Dermis blood vessel endothelial cell (primary cell): Measurements from ENCODE around the gene RTN4R. TPM values are rescaled to one million over a fixed set of nuclear protein-coding genes. Genes with fewer than 3 reads are reported as not detected.
"Not testable (repeated sequence)": the region's sequence is repeated elsewhere in the genome, so short reads cannot be mapped to it uniquely, and the experiment has no call there.

ENCODE experiments used
- DNase-seq: peaks from one replicate; pipeline ENCODE4 v3.0.0; 2010
- total RNA-seq: library from RNA; depleted of rRNA; stranded (reverse); fragments of >200 nt; gene quantifications from 2 replicates; pipeline ENCODE4 v1.2.3, GENCODE V29; 2014

Gene RTN4R
- total RNA-seq, 1 donor from 2014 or later: 0.68 TPM

GRCh38 chr22:20305894-20306645 is 38.0 kb upstream of the RTN4R start:
- DNase-seq: no peak

DNA sequence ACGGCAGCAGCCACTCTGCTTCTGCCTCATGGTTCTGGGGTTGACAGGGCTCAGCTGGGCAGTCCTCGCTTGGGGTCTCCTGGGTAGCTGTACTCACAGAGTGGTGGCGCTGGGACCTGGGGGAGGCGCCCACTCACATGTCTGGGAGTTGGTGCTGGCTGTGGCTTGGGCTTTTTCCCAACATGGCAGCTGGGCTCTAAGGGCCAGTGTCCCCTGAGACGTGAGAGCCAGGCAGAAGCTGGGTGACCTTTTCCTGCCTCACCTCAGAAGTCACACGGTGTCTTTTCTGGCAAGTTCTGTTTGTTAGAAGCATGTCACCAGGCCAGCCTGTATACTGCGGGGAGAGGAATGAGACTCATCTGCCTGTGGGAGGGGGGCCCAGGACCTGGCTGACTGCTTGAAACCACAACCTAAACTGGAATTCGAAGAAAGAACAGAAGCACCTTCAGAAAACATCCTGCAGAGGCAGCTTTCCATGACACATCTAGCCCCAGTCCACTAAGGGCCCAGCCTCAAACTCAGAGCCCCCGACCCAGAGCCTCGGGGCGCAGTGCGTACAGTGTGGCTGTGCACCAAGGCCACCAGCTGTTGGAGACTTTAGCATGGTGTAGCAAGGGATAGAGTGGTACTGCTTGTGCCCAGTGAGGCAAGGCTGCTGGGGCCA is 37.2 kb upstream of the RTN4R start:
- DNase-seq: not testable (repeated sequence)

DNA sequence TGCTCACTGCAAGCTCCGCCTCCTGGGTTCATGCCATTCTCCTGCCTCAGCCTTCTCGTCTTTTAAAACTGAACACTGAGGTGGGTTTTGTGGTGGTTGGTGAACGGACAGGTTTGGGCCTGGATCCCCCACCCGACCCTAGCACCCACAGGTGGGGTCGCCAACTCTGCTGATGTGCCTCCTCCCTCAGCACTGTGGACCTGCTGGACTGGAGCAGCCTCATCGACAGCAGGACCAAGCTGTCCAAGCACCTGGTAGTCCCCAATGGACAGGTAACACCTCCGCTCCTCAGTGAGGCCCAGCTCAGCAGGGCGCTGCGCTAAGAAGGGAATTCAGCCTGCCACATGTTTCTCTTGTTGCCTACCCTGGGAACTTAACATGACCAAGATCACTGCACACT is 36.5 kb upstream of the RTN4R start:
- no peak for DNase-seq

- not testable (repeated sequence) for DNase-seq
Observed at GRCh38 chr22:20303229-20303534, 35.1 kb upstream of the RTN4R start.

- no peak for DNase-seq
Observed at GRCh38 chr22:20302438-20303228, 34.5 kb upstream of the RTN4R start.

DNA sequence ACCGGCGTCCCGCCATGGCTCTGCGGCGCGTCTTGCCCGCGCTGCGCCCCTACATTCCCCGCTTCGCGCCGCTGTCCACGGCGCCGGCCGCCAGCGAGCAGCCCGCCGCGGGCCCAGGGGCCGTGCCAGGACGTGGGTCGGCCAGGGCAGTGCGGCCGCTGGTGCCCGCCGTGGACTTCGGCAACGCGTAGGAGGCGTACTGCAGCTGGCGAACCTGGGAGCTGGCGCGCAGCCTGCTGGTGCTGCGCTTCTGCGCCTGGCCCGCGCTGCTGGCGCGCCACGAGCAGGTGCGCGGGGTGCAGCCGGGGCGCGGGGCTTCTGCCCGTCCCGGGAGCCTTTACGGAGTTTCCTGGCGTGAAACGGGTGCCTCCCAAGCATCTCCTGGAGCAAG is 31.6 kb upstream of the RTN4R start:
- peak; percentile 50 for DNase-seq

DNA sequence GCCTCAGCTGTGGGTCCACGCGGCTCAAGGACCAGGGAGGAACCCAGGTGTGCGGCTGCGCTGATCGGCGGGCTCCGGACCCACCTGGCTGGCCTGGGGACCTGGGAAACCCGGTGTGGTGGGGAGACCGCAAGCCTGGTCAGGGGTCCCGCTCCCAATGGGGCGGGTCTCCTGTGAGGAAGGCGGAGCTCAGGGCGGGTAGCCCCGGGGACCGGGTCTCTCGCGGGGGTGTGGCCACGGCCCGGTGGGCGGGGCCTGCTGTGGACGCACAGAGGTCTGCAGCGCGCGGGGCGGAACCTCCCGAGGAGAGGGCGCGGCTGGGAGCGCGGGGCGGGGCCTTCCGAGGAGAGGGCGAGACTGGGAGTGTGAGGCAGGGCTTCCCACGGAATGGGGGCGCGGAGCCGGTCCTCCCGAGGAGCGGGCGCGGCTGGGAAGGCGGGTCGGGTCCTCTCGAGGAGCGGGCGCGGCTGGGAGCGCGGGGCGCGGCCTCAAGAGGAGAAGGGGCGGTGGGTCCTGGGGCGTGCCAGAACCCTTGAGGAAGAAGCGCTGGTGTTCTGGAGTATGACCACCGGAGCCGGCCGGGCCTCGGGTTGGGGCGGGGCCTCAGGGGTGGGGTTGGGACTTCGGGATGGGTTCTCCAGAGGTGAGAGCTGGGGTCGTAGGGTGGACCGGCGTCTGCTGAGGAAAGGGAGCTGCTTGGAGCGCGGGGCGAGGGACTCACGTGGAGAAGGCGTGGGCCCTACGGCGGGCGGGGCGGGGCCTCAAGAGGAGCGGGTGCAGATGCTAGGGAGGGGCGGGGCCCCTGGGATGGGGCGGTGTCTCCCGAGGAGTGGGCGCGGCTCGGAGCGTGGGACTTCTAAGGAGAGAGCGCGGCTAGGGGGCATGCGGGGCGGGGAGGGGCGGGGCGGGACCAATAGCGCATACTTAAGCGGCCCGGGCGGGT is 31.0 kb upstream of the RTN4R start:
- peak; percentile 64 for DNase-seq

DNA sequence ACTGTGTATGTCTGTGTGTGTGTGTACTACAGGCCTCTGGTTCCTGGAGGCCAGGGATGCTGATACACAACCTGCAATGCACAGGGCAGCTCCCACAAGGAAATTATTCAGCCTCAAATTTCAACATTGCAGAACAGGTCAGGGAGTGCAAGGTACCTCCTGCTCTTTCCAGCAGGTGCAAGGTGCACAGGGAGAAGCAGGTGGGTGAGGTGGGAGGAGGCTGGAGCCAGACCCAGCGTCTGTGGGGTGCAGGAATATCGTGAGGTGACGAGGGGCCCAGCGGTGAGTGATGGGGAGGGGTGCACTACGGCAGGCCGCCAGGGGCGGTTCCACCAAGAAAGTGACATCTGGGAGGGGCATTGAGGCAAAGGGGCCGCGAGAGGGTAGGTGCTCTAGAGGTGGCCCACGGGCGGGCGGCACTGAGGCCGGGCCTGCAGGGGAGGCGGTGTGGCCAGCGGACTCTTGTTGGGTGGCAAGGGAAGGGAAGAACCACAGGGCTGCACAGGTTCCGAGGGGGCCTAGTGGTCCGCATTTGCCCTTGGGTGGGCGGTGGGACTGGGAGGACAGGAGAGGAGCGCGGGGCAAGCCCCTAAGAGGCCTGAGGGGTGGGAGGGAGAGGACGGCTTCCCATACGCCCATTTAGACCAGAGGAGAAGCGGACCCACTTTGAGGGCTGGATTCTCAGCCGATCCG is 30.1 kb upstream of the RTN4R start:
- no peak for DNase-seq

- no peak for DNase-seq
Observed at GRCh38 chr22:20297414-20298109, 29.4 kb upstream of the RTN4R start.

DNA sequence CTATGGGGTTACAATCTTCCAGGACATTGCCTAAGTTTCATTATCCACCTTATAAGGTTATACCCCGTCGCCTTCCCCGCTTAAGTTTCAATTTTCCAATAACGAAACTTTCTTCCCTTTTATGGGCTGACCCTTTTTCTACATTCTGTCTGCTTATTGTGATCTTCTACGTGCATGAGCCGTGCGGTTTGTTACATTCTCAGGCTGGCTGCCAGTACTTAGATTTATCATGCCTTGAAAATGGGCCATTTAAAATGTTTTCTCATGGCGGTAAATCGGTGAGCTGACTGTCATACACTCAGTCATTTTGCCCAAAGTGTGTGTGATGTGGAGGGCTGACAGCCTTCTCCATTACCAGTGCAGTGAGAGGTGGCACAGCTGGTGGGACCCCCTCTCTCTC is 28.5 kb upstream of the RTN4R start:
- DNase-seq: no peak

GRCh38 chr22:20295262-20296064 is 27.3 kb upstream of the RTN4R start:
- DNase-seq: no peak

- no peak for DNase-seq
Observed at GRCh38 chr22:20292673-20293232, 24.6 kb upstream of the RTN4R start.

GRCh38 chr22:20292108-20292507 is 24.0 kb upstream of the RTN4R start:
- no peak for DNase-seq

- no peak for DNase-seq
Observed at GRCh38 chr22:20291604-20292063, 23.5 kb upstream of the RTN4R start.

- DNase-seq: no peak
Observed at GRCh38 chr22:20291249-20291586, 23.1 kb upstream of the RTN4R start.

DNA sequence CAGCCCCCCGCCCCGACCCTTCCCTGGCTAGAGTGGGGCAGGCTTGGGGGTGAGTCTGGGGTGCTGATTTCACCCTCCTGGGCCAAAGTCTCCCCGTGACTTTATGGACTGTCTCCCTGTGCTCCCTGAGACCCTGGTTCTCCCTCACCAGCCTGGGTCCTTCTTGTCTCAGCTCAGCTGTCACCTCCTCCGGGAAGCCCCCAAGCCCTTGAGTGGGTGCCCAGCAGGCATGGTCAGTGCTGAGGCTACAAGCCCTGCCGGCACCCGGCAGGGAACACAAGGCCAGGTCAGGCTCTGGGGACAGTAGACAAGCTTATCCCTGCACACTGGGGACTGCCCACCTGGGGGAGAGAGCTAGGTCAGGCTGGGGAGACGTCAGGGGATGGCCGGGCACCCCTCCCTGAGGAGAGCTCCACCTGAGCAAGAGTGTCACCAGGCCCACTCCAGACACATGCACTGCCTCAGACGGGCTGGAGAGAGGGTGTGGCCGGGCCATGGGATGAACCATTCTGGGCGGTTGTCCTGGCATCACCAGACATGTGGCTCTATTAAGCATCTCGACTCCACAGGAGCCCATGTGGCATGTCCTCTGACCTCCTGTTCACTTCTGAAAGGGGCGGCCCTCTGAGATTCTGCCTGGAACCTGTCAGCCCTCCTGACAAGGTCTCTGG is 22.6 kb upstream of the RTN4R start:
- no peak for DNase-seq

- no peak for DNase-seq
Observed at GRCh38 chr22:20290045-20290392, 21.9 kb upstream of the RTN4R start.

DNA sequence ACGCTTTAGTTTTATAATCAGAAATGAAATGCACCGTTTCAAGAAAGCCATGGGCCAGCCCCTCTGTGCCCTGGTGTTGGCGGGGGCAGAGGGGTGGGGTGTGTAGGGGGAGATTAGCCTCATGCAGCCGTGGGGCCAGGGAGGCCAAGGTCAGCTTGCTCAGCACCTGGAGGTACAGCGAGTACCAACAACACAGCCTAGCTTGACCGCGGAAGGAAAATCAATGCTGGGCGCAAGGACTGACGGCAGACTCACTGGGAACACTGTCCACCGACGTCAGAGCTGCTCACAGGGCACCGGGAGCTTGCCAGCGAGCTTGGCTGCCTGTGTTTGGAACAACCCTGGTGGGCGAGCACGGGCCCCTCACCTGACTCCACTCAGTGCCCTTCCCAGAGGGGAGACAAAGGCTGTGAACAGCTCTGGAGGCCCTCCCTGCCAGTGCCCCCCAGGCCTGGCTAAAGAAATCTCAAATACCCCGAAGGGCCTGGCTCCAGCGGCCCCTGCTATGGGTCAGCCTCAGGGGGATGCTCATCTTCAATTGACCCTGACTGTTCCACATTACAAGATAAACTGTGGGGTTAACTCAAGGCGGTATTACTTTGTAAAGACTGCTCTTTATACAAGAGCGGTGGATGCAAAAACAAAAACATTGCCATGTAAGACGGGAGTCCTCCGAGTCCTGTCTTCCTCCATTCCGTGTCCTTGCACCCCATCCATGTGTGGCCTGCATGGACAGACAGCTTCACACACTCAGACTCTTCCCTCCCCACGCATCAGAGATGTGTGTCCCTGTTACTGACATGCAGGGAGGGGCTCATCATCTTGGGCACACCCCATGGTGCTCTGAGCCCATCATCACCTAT is 21.3 kb upstream of the RTN4R start:
- not testable (repeated sequence) for DNase-seq
